ENCODE measurements around the gene LRBA. TPM values are rescaled to one million over a fixed set of nuclear protein-coding genes. Genes with fewer than 3 reads are reported as not detected.

LRBA gene
- total and polyA plus RNA-seq, 2 donors (not counting 3 experiments of a cell fraction or from before 2014, with no cell fraction given): 18.0 to 35.1 TPM

GRCh38 chr4:150949943-150950342 is 65.1 kb downstream of the LRBA start:
- Histone ChIP-seq H4K20me1 (replicated peaks; ENCODE audit: control insufficient read depth, extremely low read depth, insufficient read depth, low read length) (peaks cover 3% of the 10 kb centered on the region), H3K27me3 (ENCODE audit: control insufficient read depth in 2 of 2, insufficient read depth in 2 of 2, low read length in 2 of 2) (no peaks in the 10 kb centered on the region), H3K4me1 (ENCODE audit: control insufficient read depth, extremely low read depth, insufficient read depth, low read length) (peaks cover 11% of the 10 kb centered on the region), H3K9me3 (replicated peaks; ENCODE audit: control insufficient read depth, insufficient read depth, low read length) (no peaks in the 10 kb centered on the region), H3K79me2 (ENCODE audit: control insufficient read depth, insufficient read depth, low read length) (peaks cover 7% of the 10 kb centered on the region), H3K9me1 (replicated peaks; ENCODE audit: control insufficient read depth, extremely low read depth, insufficient read depth, low read length) (no peaks in the 10 kb centered on the region), H3K9ac (replicated peaks; ENCODE audit: extremely low read depth, insufficient read depth, low read length) (no peak overlapping the region), H2AFZ (ENCODE audit: low read depth, low read length) (no peak overlapping the region), H3K4me2 (ENCODE audit: insufficient read depth, low read length) (no peak overlapping the region), H3K4me3 (replicated peaks in 1 of 3; ENCODE audit: insufficient read depth in 1 of 3, low read depth in 1 of 3, low read length in 3 of 3) (no peak overlapping the region), H3K27ac (ENCODE audit: insufficient read depth, low read depth, low read length) (no peak overlapping the region), H3K36me3 (ENCODE audit: control insufficient read depth in 2 of 2, extremely low read depth in 1 of 2, insufficient read depth in 2 of 2, low read length in 2 of 2) (no peaks in the 10 kb centered on the region)
- intact Hi-C loops (cut with micrococcal nuclease): no loop called here
- FAIRE-seq (no peak), DNase-seq (ENCODE audit: low read depth, low spot score) (no peak)
- ChIA-PET POLR2A (no interaction called here), CTCF (interaction anchor here (1.0 to 1.6 kb wide), 2 partner anchors 10 to 651 kb away, joined by 5 read pairs; no protein-coding TSS in a partner anchor)
- BruUV-seq (replicated peaks): no TSS peak
- TF ChIP-seq, protein P1, sequence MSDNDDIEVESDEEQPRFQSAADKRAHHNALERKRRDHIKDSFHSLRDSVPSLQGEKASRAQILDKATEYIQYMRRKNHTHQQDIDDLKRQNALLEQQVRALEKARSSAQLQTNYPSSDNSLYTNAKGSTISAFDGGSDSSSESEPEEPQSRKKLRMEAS (IDR thresholded peaks at IDR 0.05; ENCODE audit: insufficient read depth, insufficient read length): no peak
- no peak for TF ChIP-seq POLR2A (IDR thresholded peaks at IDR 0.05; ENCODE audit: low read depth, low read length)
- no peak for TF ChIP-seq EZH2 (IDR thresholded peaks at IDR 0.05; ENCODE audit: borderline replicate concordance, low read depth, low read length, severe bottlenecking)
- TF ChIP-seq, protein P2, sequence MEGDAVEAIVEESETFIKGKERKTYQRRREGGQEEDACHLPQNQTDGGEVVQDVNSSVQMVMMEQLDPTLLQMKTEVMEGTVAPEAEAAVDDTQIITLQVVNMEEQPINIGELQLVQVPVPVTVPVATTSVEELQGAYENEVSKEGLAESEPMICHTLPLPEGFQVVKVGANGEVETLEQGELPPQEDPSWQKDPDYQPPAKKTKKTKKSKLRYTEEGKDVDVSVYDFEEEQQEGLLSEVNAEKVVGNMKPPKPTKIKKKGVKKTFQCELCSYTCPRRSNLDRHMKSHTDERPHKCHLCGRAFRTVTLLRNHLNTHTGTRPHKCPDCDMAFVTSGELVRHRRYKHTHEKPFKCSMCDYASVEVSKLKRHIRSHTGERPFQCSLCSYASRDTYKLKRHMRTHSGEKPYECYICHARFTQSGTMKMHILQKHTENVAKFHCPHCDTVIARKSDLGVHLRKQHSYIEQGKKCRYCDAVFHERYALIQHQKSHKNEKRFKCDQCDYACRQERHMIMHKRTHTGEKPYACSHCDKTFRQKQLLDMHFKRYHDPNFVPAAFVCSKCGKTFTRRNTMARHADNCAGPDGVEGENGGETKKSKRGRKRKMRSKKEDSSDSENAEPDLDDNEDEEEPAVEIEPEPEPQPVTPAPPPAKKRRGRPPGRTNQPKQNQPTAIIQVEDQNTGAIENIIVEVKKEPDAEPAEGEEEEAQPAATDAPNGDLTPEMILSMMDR (IDR thresholded peaks at IDR 0.05; ENCODE audit: extremely low read depth in 1 of 2, insufficient read depth in 1 of 2, low read depth in 1 of 2, low read length in 2 of 2): no peak
- TF ChIP-seq GATA2 (IDR thresholded peaks at IDR 0.05; ENCODE audit: insufficient read depth, insufficient read length, low read depth, low read length): no peak
- TF ChIP-seq POLR2AphosphoS5 (IDR thresholded peaks at IDR 0.05; ENCODE audit: insufficient read depth, low read depth, low read length): no peak
- no peak for TF ChIP-seq FOS (IDR thresholded peaks at IDR 0.05; ENCODE audit: borderline replicate concordance, insufficient read depth, low read length)
- TF ChIP-seq MYC (IDR thresholded peaks at IDR 0.05; ENCODE audit: low read depth, low read length): no peak
- TF ChIP-seq JUN (IDR thresholded peaks at IDR 0.05; ENCODE audit: borderline replicate concordance, insufficient read depth, insufficient read length, low read depth): no peak
- dilution Hi-C loops (cut with MboI; ENCODE audit: extremely low pct_ligation_motif_present, low sequenced_read_pairs): no loop called here
